ENCODE data around the gene GTF2F1. TPM values are rescaled to one million over a fixed set of nuclear protein-coding genes. Genes with fewer than 3 reads are reported as not detected.

Gene GTF2F1
- total and polyA plus RNA-seq, 2 donors (not counting 1 experiment from before 2014, with no cell fraction given), result 41.0 to 56.5 TPM

DNA sequence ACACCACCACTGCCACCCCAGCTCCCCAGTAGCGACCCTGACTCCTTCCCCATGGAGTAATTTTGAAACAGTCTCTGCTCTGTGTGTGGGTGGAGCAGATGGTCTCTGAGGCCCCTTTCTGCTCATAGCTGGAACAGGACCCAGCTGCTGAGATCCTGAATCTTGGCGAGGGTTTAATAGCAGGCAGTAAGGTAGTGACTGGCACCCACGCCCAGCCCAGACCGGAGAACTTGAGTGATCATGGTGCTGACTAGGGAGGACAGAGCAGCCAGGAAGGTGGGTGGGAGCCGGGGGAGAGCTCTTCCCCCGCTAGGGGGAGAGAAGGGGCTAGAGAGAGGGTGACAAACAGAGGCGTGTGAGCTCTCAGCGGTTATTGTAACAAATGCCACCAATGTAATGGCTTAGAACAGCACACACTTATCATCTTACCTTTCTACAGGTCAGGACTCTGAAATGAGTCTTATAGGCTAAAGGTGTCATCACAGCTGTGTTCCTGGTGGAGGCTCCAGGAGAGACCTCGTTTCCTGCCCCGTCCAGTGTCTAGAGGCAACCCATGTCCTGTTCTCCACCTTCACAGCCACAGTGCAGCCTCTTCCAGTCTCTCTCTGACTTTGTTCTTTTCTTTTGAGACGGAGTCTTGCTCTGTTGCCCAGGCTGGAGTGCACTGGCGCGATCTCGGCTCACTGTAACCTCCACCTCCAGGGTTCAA is 52.3 kb downstream of the GTF2F1 start:
- TF ChIP-seq, protein P1, sequence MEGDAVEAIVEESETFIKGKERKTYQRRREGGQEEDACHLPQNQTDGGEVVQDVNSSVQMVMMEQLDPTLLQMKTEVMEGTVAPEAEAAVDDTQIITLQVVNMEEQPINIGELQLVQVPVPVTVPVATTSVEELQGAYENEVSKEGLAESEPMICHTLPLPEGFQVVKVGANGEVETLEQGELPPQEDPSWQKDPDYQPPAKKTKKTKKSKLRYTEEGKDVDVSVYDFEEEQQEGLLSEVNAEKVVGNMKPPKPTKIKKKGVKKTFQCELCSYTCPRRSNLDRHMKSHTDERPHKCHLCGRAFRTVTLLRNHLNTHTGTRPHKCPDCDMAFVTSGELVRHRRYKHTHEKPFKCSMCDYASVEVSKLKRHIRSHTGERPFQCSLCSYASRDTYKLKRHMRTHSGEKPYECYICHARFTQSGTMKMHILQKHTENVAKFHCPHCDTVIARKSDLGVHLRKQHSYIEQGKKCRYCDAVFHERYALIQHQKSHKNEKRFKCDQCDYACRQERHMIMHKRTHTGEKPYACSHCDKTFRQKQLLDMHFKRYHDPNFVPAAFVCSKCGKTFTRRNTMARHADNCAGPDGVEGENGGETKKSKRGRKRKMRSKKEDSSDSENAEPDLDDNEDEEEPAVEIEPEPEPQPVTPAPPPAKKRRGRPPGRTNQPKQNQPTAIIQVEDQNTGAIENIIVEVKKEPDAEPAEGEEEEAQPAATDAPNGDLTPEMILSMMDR (IDR thresholded peaks at IDR 0.05), result no peak
- TF ChIP-seq EZH2 (IDR thresholded peaks at IDR 0.05; ENCODE audit: borderline replicate concordance, insufficient read depth, low read depth, low read length, poor library complexity, severe bottlenecking), result no peak
- no peak overlapping the region for H3K27ac Mint-ChIP-seq

DNA sequence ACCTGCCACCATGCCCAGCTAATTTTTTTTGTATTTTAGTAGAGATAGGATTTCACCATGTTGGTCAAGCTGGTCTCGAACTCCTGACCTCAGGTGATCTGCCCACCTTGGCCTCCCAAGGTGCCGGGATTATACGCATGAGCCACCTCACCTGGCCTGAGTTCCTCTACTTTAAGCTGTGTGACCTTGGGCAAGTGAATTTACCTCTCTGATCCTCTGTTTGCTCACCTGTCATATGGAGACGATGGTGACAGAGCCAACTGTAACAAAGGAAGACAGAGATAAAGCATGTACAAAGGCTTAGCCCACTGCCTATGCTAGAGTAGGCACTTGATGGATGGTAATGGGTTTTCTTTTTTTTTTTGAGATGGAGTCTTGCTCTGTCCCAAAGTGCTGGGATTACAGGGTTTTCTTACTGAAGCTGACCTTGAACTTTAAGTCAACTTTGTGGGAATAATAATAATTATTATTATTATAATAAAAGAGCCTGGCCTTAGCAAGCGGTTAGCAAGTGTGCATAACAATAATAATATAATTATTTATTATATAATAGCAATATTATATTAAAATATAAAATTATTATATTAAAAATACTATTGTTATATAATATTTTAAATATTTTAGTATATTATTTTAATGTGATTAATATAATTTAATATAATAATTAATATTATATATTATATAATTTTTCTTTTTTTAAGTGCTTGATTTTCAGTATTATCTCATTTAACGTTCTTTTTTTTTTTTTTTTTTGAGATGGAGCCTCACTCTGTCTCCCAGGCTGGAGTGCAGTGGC is 58.3 kb downstream of the GTF2F1 start:
- H3K4me2 ChIP-seq (replicated peaks; ENCODE audit: low read depth, low read length, poor library complexity, severe bottlenecking), result no peak overlapping the region
- CTCF ChIA-PET, result no interaction called here

More for the DNA sequence above, 52.3 kb downstream of the GTF2F1 start:
- Histone ChIP-seq H3K9me3 (ENCODE audit: control extremely low read depth in 1 of 3, control insufficient read depth in 2 of 3, insufficient read depth in 1 of 3, low read length in 2 of 3) (peaks cover 0 to 3% (median 2%) of the 10 kb centered on the region in 3 donors), H3K27ac (ENCODE audit: low read length in 2 of 2) (no peak overlapping the region), H3K4me1 (ENCODE audit: control insufficient read depth in 2 of 2, insufficient read depth in 2 of 2, low read length in 2 of 2) (peaks cover 0 to 3% of the 10 kb centered on the region in 2 donors), H3K4me3 (ENCODE audit: control extremely low read depth in 1 of 5, extremely low read depth in 1 of 5, insufficient read depth in 1 of 5, low read depth in 2 of 5, low read length in 4 of 5) (no peak overlapping the region), H4K20me1 (ENCODE audit: control insufficient read depth, insufficient read depth, low read length, poor library complexity, severe bottlenecking) (no peaks in the 10 kb centered on the region), H2AFZ (ENCODE audit: insufficient read depth, low read depth, low read length, poor library complexity, severe bottlenecking) (no peak overlapping the region), H3K4me2 (replicated peaks; ENCODE audit: low read depth, low read length, poor library complexity, severe bottlenecking) (no peak overlapping the region), H3K36me3 (replicated peaks in 1 of 2; ENCODE audit: control extremely low read depth in 1 of 2, control insufficient read depth in 1 of 2, extremely low read depth in 1 of 2, insufficient read depth in 2 of 2, low read length in 1 of 2) (no peaks in the 10 kb centered on the region), H3K27me3 (replicated peaks in 1 of 4; ENCODE audit: control extremely low read depth in 1 of 4, control insufficient read depth in 3 of 4, insufficient read depth in 4 of 4, low read length in 3 of 4) (no peaks in the 10 kb centered on the region), H3K9ac (ENCODE audit: low read length) (no peak overlapping the region), H3K79me2 (ENCODE audit: control insufficient read depth, insufficient read depth, low read length) (no peaks in the 10 kb centered on the region)
- ATAC-seq (ENCODE audit: low read depth) (no peak), DNase-seq (no peak)
- Mint-ChIP-seq H3K4me1 (peaks cover 3% of the 10 kb centered on the region), H3K9me3 (ENCODE audit: insufficient read depth) (no peaks in the 10 kb centered on the region), H3K4me3 (no peak overlapping the region), H3K27me3 (no peaks in the 10 kb centered on the region)
- intact Hi-C loops (cut with micrococcal nuclease), result no loop called here
- ChIA-PET CTCF (interaction anchor here (0.6 kb wide), 1 partner anchor 188 kb away, joined by 4 read pairs; no protein-coding TSS in a partner anchor), POLR2A (no interaction called here)
- 75% methylated on average over 7 of the region's 14 CpGs for WGBS (ENCODE audit: insufficient coverage)

More for the DNA sequence above, 58.3 kb downstream of the GTF2F1 start:
- Histone ChIP-seq H3K36me3 (replicated peaks in 1 of 2; ENCODE audit: control extremely low read depth in 1 of 2, control insufficient read depth in 1 of 2, extremely low read depth in 1 of 2, insufficient read depth in 2 of 2, low read length in 1 of 2) (no peaks in the 10 kb centered on the region), H3K79me2 (ENCODE audit: control insufficient read depth, insufficient read depth, low read length) (no peaks in the 10 kb centered on the region), H3K4me1 (ENCODE audit: control insufficient read depth in 2 of 2, insufficient read depth in 2 of 2, low read length in 2 of 2) (no peaks in the 10 kb centered on the region), H2AFZ (ENCODE audit: insufficient read depth, low read depth, low read length, poor library complexity, severe bottlenecking) (no peak overlapping the region), H3K4me3 (ENCODE audit: control extremely low read depth in 1 of 5, extremely low read depth in 1 of 5, insufficient read depth in 1 of 5, low read depth in 2 of 5, low read length in 4 of 5) (no peak overlapping the region), H3K27me3 (replicated peaks in 1 of 4; ENCODE audit: control extremely low read depth in 1 of 4, control insufficient read depth in 3 of 4, insufficient read depth in 4 of 4, low read length in 3 of 4) (no peaks in the 10 kb centered on the region), H3K9me3 (ENCODE audit: control extremely low read depth in 1 of 3, control insufficient read depth in 2 of 3, insufficient read depth in 1 of 3, low read length in 2 of 3) (peaks cover 0 to 2% (median 0%) of the 10 kb centered on the region in 3 donors), H3K9ac (ENCODE audit: low read length) (no peak overlapping the region), H4K20me1 (ENCODE audit: control insufficient read depth, insufficient read depth, low read length, poor library complexity, severe bottlenecking) (no peaks in the 10 kb centered on the region), H3K27ac (ENCODE audit: low read length in 2 of 2) (no peak overlapping the region)
- Mint-ChIP-seq H3K27me3 (no peaks in the 10 kb centered on the region), H3K9me3 (ENCODE audit: insufficient read depth) (no peaks in the 10 kb centered on the region), H3K27ac (no peak overlapping the region), H3K4me3 (no peak overlapping the region), H3K4me1 (no peaks in the 10 kb centered on the region)
- POLR2A ChIA-PET, result no interaction called here
- 97% methylated on average over 3 of the region's 6 CpGs for WGBS (ENCODE audit: insufficient coverage)
- ATAC-seq (ENCODE audit: low read depth) (no peak), DNase-seq (no peak)
- intact Hi-C loops (cut with micrococcal nuclease), result no loop called here
- TF ChIP-seq, protein P1 (IDR thresholded peaks at IDR 0.05), result no peak
- no peak for TF ChIP-seq EZH2 (IDR thresholded peaks at IDR 0.05; ENCODE audit: borderline replicate concordance, insufficient read depth, low read depth, low read length, poor library complexity, severe bottlenecking)
